ENCODE data around the gene NEB. TPM values are rescaled to one million over a fixed set of nuclear protein-coding genes. Genes with fewer than 3 reads are reported as not detected.
"Not testable (repeated sequence)": the region's sequence is repeated elsewhere in the genome, so short reads cannot be mapped to it uniquely, and the experiment has no call there.

NEB gene
- total RNA-seq, 1 experiment from 2014 or later, result 0.11 TPM

- no peaks in the 10 kb centered on the region for H3K9me3 ChIP-seq (ENCODE audit: low read length)
- no TSS peak for BruUV-seq (replicated peaks)
- H3K4me1 ChIP-seq (ENCODE audit: insufficient read depth, low read length), result no peaks in the 10 kb centered on the region
- no peaks in the 10 kb centered on the region for H4K20me1 ChIP-seq (ENCODE audit: low read length)
- H2AFZ ChIP-seq (ENCODE audit: low read length), result no peak overlapping the region
- no peak overlapping the region for H3K4me2 ChIP-seq (ENCODE audit: low read length)
- H3K9me2 ChIP-seq (replicated peaks; ENCODE audit: low read length), result no peaks in the 10 kb centered on the region
- CTCF ChIA-PET, result no interaction called here
- no peak overlapping the region for H3K27ac ChIP-seq (ENCODE audit: low read length)
- H3K79me2 ChIP-seq (ENCODE audit: low read length), result no peaks in the 10 kb centered on the region
- ATAC-seq (no peak), DNase-seq (no peak)
- H3K4me3 ChIP-seq (ENCODE audit: low read length), result no peak overlapping the region
- no peak for TF ChIP-seq EZH2phosphoT487 (IDR thresholded peaks at IDR 0.05; ENCODE audit: borderline replicate concordance, low read length)
- no peak for TF ChIP-seq CTCF (conservative IDR thresholded peaks at IDR 0.05; ENCODE audit: low read depth, low read length)
- no peak for TF ChIP-seq EZH2 (IDR thresholded peaks at IDR 0.05; ENCODE audit: low read length, unreplicated experiment)
- no peak overlapping the region for H3K9ac ChIP-seq (ENCODE audit: low read length)
- no peaks in the 10 kb centered on the region for H3K27me3 ChIP-seq (ENCODE audit: low read length)
- no peaks in the 10 kb centered on the region for H3K36me3 ChIP-seq (ENCODE audit: low read depth, low read length)
- intact Hi-C loops (cut with micrococcal nuclease), result no loop called here
- POLR2A ChIA-PET (ENCODE audit: unreplicated experiment), result no interaction called here
- no peaks in the 10 kb centered on the region for H3F3A ChIP-seq (ENCODE audit: low read length, unreplicated experiment)
These were observed 20.1 kb upstream of the NEB start for GRCh38 chr2:151754253-151754897.

- H4K20me1 ChIP-seq (ENCODE audit: low read length), result no peaks in the 10 kb centered on the region
- no peaks in the 10 kb centered on the region for H3K4me1 ChIP-seq (ENCODE audit: insufficient read depth, low read length)
- H3K4me3 ChIP-seq (ENCODE audit: low read length), result no peak overlapping the region
- TF ChIP-seq CTCF (conservative IDR thresholded peaks at IDR 0.05; ENCODE audit: low read depth, low read length), result no peak
- TF ChIP-seq EZH2 (IDR thresholded peaks at IDR 0.05; ENCODE audit: low read length, unreplicated experiment), result no peak
- BruUV-seq (replicated peaks), result no TSS peak
- H3K4me2 ChIP-seq (ENCODE audit: low read length), result no peak overlapping the region
- H3K27ac ChIP-seq (ENCODE audit: low read length), result no peak overlapping the region
- H3K36me3 ChIP-seq (ENCODE audit: low read depth, low read length), result no peaks in the 10 kb centered on the region
- H3K9me2 ChIP-seq (replicated peaks; ENCODE audit: low read length), result no peaks in the 10 kb centered on the region
- intact Hi-C loops (cut with micrococcal nuclease), result no loop called here
- H3K27me3 ChIP-seq (ENCODE audit: low read length), result no peaks in the 10 kb centered on the region
- no peaks in the 10 kb centered on the region for H3F3A ChIP-seq (ENCODE audit: low read length, unreplicated experiment)
- ATAC-seq (no peak), DNase-seq (no peak)
- no peaks in the 10 kb centered on the region for H3K9me3 ChIP-seq (ENCODE audit: low read length)
- H3K9ac ChIP-seq (ENCODE audit: low read length), result no peak overlapping the region
- ChIA-PET CTCF (no interaction called here), POLR2A (ENCODE audit: unreplicated experiment) (no interaction called here)
- no peak overlapping the region for H2AFZ ChIP-seq (ENCODE audit: low read length)
- H3K79me2 ChIP-seq (ENCODE audit: low read length), result no peaks in the 10 kb centered on the region
These were observed 19.3 kb upstream of the NEB start for GRCh38 chr2:151753540-151753939.

GRCh38 chr2:151745261-151745660, 11.0 kb upstream of the NEB start:
- H3K79me2 ChIP-seq (ENCODE audit: low read length); CTCF ChIA-PET; H3K36me3 ChIP-seq (ENCODE audit: low read depth, low read length); H3K4me2 ChIP-seq (ENCODE audit: low read length); H2AFZ ChIP-seq (ENCODE audit: low read length); H3K9ac ChIP-seq (ENCODE audit: low read length); H4K20me1 ChIP-seq (ENCODE audit: low read length); H3K4me3 ChIP-seq (ENCODE audit: low read length); H3F3A ChIP-seq (ENCODE audit: low read length, unreplicated experiment); intact Hi-C loops (cut with micrococcal nuclease); ATAC-seq; POLR2A ChIA-PET (ENCODE audit: unreplicated experiment); DNase-seq; H3K4me1 ChIP-seq (ENCODE audit: insufficient read depth, low read length); H3K9me2 ChIP-seq (replicated peaks; ENCODE audit: low read length); H3K9me3 ChIP-seq (ENCODE audit: low read length); BruUV-seq (replicated peaks); H3K27me3 ChIP-seq (ENCODE audit: low read length); H3K27ac ChIP-seq (ENCODE audit: low read length): not testable (repeated sequence)
